GM18867 (cell line): ENCODE results near the gene PSMA2.

Experiments
- ATAC-seq: cut with Tn5 transposase; IDR thresholded peaks from one replicate; pipeline ENCODE4 v1.9.1; 2021; ENCODE audit warnings: mild to moderate bottlenecking, moderate library complexity; ENCODE audit not compliant: unreplicated experiment

The PSMA2 gene

DNA sequence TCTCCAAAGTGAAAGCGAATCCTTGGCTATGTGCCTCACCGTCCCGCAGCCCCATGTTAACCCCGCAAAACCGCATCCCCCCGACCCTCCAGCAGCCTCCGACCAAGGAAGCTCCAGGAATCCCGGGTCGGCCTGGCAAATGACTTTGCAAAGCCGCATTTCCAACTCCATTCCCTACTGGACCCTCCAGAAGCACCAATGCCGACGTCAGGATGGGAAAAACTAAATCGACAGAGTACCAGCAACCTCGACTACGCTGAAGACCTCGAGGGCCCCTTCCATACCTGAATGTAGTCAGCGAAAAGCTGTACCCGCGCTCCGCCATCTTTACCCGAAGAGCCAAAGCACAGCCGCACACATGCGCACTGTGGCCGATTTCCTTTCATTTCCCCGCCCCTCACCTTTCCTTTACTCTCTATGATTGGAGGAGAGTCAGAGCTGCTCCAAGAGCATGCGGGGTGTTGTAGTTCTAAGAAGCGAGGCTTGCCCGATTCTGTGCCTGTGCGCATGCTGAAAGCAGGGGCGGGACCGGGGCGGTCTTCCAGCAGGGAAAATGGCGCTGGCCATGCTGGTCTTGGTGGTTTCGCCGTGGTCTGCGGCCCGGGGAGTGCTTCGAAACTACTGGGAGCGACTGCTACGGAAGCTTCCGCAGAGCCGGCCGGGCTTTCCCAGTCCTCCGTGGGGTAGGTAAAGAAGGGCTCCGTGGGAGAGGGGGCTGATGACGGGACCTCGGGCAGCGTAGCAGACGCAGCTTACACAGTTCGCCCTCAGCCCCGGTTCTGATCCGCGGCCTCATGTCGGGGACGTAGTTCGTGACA, at the start of gene PSMA2, which contains the start of gene MRPL32:
Gene PSMA2 (minus strand): TSS at position 341 of the 818 bp plus-strand sequence. CDS start 16 bp downstream, at position 325.
Gene MRPL32 (plus strand): TSS at position 543 of the 818 bp plus-strand sequence. CDS start 11 bp downstream, at position 554.
- peak; percentile 99 for ATAC-seq

DNA sequence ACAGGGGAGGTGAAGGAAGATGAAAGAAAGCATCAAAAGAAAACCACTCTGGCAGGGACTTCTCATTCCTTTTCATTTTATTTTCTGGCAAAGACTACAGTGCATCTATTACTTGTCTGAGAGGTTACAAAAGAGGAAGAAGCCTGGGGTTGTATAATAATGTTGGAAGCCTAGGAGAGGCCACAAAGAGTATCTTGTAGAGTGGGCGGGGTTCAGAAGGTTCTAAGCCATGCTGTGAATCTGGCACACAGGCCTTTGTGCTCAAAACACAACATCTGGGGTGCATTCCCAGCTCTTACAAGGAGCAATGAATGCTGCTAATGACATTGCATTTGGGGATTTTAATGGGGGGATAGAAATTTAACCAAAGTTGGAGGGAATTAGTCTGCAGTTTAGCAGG, 49.6 kb upstream of the PSMA2 start:
- ATAC-seq, result no peak

DNA sequence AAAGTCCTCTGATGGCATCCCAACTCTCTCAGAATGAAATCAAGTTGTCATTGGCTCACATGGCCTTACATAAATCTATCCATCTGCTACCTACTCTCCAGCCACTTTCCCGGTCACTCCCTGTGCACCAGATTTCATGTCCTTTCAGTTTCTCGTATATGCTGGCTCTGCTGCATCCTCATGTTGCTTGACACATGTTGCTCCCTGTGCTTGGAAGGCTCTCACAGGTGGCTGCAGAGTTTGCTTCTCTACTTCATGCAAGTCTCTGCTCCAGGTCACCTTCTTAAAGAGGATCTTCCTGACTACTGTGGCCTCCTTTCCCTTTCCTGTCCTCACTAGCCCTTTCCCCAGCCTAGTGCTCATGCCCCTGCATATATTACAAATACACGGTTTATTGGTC, 48.5 kb upstream of the PSMA2 start:
- no peak for ATAC-seq

DNA sequence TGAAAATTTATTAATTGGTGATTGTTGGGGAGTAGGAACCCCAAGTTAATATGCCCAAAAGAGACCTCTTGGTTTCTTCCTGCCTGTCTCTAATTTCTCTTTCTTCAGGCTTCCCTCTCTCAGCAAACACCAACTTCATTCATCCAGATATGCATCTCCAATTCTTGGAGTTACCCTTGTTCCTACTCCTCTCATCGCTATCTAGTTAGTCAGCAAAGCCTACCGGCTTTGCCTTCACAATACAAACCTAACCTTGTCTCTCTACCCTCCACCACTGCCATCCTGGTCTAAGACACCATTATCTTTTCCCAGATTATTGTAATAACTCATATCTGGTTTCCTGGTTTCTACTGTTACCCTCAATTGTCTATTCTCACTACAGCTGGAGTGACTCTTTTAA, 48.1 kb upstream of the PSMA2 start:
- no peak for ATAC-seq

DNA sequence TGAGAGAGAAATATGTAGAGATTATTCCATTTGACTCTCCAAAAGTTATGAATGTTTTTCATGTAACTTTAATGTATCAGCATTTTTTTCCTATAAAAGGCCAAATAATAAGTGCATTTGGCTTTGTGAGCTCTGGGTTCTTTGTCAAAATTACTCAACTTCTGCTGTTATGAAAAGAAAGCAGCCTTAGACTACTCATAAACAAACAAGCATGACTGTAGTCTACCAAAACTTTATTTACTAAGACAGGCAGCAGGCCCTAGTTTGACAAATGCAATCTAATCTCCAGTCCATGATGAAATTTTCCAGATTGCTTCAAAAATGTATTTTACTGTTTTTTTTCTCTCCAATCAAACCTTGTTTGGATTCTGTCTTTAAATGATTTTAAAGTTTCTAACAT, 46.5 kb upstream of the PSMA2 start:
- no peak for ATAC-seq

DNA sequence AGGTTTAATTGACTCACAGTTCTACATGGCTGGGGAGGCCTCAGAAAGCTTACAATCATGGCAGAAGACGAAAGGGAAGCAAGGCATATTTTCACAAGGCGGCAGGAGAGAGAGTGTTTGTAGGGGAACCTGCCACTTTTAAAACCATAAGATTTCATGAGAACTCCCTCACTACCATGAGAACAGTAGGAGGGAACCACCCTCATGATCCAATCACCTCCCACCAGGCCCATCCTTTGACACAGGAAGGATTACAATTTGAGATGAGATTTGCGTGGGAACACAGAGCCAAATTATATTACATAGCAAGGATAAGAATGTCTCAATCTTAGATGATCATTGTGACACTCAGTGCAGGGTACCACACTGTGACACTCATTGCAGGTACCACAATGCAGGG, 44.4 kb upstream of the PSMA2 start:
- ATAC-seq, result no peak

DNA sequence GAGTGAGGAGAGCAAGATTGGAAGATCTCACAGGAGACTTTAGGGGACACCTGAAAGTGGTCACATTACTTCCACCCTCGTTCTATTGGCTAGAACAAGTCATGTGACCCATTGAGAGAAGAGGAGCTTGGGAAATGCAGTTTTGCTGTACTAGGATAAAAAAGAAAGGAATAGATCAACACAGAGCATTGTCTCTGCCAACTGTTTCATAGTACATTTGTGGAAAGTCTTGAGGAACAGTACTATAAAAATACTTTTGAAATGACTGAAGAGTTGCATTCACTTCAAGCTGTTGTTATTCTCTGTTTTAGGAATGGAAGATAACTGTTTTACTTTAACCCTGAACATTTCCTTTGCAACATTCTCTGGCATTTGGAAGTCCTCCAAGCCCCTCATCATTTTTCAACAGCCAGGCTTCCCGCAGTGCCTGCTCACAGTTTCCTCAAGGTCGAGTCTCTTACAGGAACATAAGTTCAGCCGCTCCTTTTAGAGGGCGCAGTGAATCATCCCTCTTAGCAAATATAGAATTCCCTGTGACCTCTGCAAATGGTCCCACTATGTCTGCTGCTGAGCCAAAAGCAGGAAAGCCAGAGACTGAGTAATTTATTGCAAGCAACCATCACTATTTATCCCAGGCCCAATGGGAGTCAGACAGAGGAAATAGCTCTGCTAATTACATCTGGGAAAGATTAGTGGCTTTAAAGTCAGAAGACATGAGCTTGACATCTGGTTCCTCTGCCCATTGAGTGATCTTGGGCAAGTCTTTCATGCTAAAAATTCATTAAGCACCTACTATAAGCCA, 40.9 kb upstream of the PSMA2 start:
- ATAC-seq, result no peak

DNA sequence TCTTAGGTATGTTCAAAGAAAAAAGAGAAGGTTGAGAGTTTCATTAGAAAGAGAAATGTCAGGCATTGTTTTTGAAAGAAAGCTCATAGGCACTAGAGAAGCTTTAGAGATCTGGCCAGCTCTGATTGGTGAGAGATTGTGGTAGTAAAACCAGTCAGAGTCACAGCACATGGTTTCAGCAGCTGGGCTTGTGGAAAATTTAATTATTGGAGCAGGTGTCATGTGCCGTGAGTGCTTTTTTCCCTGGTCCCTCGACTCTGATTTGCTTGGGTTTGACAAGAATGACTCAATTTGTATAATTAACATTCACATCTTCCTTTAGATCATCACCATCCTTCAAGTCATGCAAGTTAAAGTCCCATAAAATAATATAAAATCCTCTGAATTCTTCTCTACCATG, 35.4 kb upstream of the PSMA2 start:
- no peak for ATAC-seq

DNA sequence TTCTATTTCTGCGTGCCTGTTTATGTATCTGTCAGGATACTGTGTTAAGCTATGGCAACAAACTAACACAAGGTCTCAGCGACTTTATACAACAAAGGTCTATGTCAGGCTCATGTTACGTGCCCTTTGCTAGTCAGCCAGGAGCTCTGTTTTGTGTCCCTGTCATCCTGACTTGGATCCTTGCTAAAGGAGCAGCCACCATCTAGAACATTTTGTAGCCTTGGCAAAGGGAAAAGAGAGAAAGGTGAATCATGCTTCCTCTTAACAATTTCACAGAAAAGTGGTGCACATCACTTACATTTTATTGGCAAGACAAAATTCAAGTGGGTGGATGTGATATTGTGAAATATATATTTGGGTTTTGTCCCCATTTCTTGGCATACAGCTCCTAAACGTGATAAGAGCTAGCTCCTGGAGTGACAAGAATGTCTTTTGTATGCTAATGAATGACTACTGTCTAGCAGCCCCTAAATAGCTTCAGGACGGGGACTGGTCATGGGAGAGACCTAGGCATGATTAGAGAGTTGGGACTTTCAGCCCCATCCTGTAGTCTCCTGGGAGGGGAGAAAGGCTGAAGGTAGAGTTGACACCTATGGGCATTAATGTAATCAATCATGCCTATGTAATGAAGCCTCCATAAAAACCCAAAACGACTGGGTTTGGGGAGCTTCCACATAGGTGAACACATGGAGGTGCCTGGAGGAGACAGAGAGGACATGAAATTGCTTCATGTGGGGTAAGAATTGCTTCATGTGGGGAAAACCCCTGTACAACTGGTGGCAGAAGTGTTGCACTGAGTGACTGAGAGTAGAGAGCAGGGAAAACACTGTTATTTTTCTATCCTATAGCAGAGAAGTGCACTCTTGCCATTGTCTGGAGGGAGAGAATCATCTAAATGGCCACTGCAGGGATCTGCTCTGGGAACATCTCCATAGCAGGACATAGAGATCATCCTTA, 33.2 kb upstream of the PSMA2 start:
- ATAC-seq, result no peak

DNA sequence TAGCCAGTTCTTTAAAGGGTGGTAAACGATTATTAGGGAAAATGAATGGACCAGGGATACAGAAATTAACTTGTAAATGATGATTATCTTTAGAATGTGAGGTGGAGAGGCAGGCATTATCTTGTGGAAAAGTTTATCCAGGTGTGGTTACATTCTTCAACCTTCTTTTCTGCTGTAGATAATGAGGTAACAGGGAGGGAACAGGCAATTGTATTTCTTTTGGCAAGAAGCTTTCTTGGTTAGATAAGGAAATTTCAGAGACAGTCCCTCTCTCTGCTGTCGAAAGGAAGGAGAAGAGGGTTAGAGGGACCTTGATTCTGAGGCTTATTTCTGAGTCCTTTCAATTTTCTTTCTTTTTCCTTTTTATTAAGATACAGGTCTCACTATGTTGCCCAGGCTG, 32.3 kb upstream of the PSMA2 start:
- ATAC-seq, result no peak

DNA sequence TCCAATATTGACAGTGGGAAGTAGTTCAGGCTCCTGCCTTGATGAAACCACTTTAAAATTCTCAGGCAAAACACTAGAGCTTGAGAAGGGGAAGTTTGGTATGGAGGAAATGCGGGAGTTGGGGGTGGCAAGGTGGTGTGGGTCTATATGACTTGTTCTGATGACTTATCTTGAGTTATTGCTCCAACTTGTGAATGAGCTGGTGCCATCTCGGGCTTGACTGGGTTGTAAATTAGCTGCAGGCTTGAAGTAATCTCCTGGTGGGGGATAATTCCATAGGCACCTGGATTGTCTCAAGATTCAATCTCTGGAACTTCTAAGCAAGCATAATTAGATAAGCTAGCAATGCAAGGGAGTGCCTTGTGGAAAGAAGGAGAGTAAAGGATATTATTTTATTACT, 29.2 kb upstream of the PSMA2 start:
- no peak for ATAC-seq

DNA sequence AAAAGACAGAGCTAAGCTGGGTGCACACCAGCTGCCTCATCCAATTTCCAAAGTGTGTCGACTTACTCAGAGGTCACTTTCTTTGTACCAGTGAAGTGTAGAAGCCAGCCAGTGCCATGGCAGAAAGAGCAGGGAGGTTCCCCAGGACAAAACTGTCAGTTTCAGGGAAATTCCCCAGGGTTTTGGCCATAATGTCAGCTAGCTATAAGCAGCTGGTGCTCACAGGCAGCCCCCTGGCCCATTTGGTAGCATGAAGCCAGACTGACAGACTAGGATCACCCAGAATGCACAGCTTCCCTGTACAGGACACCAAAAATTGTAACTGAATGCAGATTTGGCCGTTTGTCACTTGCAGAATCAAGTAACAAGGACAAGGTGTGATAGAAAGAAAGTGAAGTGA, 28.8 kb upstream of the PSMA2 start:
- peak; percentile 41 for ATAC-seq

DNA sequence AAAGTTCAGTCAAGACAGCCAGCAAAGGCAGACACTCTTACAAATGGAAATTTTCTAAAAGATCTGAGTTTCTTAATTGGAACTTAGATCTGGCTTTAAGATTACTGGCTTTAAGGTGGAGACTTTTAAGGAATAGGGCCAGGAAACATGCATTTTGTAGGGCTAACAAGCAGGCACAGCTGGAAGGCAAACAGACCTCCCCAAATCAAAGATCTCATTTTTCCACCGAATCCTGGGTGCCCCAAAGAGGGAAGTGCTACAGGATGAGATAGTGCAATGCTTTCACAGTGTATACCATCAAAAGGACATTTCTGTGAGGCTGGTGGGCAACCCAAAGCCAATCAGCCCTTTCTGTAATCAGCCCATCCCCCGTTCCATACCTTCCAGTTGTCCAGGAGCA, 27.6 kb upstream of the PSMA2 start:
- ATAC-seq, result no peak

DNA sequence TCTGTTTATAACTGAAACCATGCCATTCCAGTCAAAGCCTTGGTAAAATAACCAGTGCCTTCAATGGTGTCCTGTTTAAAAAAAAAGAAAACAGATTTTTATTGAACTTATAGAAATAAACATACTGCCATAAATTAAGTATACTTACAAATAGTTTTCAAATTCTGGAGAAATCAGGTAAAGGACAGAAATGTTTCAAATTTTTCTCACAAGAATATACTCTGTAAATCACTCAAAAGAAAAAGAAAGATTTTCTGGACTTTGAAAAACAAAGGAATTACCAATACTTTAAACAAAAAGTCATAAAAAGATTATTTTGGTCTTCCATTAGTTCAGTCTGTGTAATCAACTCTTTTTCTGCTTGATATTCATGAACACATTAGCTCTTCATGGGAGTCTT, 24.1 kb upstream of the PSMA2 start:
- no peak for ATAC-seq

DNA sequence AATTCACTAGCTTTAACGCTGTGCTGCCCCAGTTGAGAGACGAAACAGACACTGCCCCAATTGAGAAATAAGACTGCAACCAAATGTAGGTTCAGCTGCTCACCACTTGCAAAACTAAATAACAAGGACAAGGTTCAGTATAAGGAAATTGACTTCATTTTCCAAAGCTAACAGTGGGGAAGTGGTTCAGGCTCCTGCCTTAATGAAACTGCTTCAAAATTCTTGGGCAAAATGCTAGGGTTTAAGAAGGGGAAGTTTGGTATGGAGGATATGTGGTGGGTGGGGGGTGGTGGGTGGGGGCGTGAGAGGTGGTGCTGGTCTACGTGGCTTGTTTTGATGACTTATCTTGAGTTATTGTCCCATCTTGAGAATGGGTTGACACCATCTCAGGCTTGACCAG, 22.0 kb upstream of the PSMA2 start:
- ATAC-seq, result no peak

DNA sequence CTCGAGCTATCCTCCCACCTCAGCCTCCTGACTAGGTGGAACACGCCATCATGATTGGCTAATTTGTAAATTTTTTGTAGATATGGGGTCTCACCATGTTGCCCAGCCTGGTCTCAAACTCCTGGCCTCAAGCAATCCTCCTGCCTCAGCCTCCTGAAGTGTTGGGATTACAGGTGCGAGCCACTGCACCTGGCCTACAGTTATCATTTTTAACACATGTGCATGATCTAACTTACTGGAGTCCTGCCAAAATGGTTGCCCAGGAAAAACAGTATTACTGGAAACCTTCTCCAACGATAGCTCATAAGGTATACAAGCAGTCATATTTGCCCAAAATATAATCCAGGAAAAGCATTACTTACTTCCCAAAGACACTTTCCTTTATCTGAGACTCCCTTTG, 20.4 kb upstream of the PSMA2 start:
- no peak for ATAC-seq

DNA sequence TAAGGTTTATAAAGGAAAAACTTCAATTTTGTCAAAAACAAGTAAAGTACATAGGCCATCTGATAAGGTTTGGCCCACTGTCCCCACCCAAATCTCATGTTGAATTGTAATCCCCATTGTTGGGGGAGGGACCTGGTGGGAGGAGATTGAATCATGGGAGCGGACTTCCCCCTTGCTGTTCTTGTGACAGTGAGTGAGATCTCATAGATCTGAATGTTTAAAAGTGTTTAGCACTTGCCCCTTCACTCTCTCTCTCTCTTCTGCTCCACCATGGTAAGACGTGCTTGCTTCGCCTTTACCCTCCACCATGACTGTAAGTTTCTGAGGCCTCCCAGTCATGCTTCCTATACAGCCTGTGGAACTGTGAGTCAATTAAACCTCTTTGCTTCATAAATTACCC, 18.4 kb upstream of the PSMA2 start:
- ATAC-seq, result no peak

DNA sequence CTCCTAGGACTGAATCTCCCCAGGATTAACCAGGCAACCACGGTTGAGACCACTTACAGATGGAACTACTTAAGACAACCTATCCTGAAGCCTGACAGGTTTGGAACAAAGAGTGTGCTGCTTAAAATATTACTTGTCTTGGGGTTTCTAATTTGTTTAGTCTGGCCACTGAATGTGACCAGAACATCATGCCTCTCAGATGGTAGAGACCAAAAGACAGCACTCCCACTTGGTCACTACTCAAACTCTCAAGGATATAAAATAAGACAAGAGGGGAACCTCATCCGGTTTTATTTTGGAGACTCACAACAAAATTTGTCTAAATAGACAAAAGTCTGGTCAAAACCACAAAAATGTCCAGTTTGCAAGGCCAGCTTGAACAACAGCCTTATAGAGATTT, 15.5 kb upstream of the PSMA2 start:
- ATAC-seq, result no peak

DNA sequence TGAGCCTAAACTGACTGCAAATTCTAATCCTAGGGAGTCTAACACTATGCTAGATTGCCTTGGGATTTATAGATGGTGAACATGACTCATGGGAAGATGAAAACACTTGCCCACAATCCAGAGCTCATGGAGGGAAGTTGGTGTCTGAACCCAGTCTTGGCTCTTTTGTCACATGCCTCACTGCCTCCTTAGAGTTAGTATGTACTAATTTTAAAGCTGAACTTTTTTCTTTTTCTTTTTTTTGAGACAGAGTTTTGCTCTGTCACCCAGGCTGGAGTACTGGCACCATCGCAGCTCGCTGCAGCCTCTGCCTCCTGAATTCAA, 14.6 kb upstream of the PSMA2 start:
- no peak for ATAC-seq

DNA sequence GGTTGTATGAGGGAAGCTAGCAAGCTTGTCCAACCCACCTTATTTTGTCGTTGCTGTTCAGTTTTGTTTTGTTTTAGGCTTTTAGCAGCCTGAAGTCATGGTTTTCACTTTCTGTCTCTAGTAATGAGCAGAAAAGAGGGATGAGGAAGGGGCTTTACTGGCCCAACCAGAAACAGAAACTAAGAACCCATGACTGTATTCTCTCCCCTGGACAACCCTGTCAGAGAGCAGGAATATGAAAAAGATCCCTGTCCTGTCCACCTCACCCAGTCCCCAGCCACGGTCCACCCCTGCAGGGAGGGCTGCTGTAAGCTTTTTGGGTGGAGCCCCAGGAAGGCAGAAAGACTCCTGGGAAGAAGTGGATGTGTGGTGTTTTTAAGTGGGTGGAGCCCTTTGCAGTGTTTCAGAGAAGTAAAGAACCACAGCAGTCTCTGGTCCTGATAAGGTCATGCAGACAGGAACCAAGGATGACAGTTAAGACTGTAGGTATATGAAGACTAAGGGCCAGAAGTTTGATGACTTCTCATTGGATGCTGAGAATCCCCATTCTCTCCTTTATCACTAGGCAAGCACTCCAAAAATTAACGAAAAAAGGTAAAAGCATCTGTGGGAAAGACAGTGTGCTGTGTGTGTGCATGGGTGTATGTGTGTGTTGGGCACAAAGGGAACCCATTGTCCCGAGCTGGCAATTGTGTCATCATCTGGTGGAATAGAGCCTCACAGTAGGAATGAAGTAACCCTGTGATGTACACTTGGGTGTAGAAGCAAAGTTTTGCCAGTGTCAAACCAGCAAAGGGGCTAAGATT, 14.1 kb upstream of the PSMA2 start:
- peak; percentile 72 for ATAC-seq
